Measurements from ENCODE around the gene CACNB1.

CACNB1 gene

GRCh38 chr17:39204245-39204644 is 6.8 kb upstream of the CACNB1 start:
- no peak for DNase-seq (ENCODE audit: low read depth in 1 of 2, low spot score in 1 of 2)

- no peak for DNase-seq (ENCODE audit: low read depth in 1 of 2, low spot score in 1 of 2)
Measured at GRCh38 chr17:39200957-39201510, 3.6 kb upstream of the CACNB1 start.

- peak; percentile 63 to 64 for DNase-seq (ENCODE audit: low read depth in 1 of 2, low spot score in 1 of 2)
Measured at GRCh38 chr17:39200070-39200879, 2.8 kb upstream of the CACNB1 start, which contains the start of gene RPL19. Gene RPL19, plus strand, starts transcription at chr17:39200283. Its CDS starts 62 bp downstream, at chr17:39200345.

- peak; percentile 64 to 70 for DNase-seq (ENCODE audit: low read depth in 1 of 2, low spot score in 1 of 2)
Measured at GRCh38 chr17:39199820-39200069, 2.3 kb upstream of the CACNB1 start.

- DNase-seq (ENCODE audit: low read depth in 1 of 2, low spot score in 1 of 2): no peak
Measured at GRCh38 chr17:39198186-39198566, 707 bp upstream of the CACNB1 start.

GRCh38 chr17:39196808-39197291 is 619 bp downstream of the CACNB1 start:
- no peak for DNase-seq (ENCODE audit: low read depth in 1 of 2, low spot score in 1 of 2)

GRCh38 chr17:39196241-39196807 is 1.1 kb downstream of the CACNB1 start:
- DNase-seq (ENCODE audit: low read depth in 1 of 2, low spot score in 1 of 2): no peak

- no peak for DNase-seq (ENCODE audit: low read depth in 1 of 2, low spot score in 1 of 2)
Measured at GRCh38 chr17:39195568-39196160, 1.8 kb downstream of the CACNB1 start.

- DNase-seq (ENCODE audit: low read depth in 1 of 2, low spot score in 1 of 2): no peak
Measured at GRCh38 chr17:39194985-39195524, 2.4 kb downstream of the CACNB1 start.

- DNase-seq (ENCODE audit: low read depth in 1 of 2, low spot score in 1 of 2): no peak
Measured at GRCh38 chr17:39194089-39194984, 3.1 kb downstream of the CACNB1 start.

- no peak for DNase-seq (ENCODE audit: low read depth in 1 of 2, low spot score in 1 of 2)
Measured at GRCh38 chr17:39193346-39193745, 4.1 kb downstream of the CACNB1 start.

- no peak for DNase-seq (ENCODE audit: low read depth in 1 of 2, low spot score in 1 of 2)
Measured at GRCh38 chr17:39192901-39193300, 4.6 kb downstream of the CACNB1 start.

GRCh38 chr17:39191750-39192510 is 5.5 kb downstream of the CACNB1 start:
- no peak for DNase-seq (ENCODE audit: low read depth in 1 of 2, low spot score in 1 of 2)

GRCh38 chr17:39187152-39187830 is 10.2 kb downstream of the CACNB1 start:
- no peak for DNase-seq (ENCODE audit: low read depth in 1 of 2, low spot score in 1 of 2)

- no peak for DNase-seq (ENCODE audit: low read depth in 1 of 2, low spot score in 1 of 2)
Measured at GRCh38 chr17:39186481-39187002, 10.9 kb downstream of the CACNB1 start.

GRCh38 chr17:39183720-39184119 is 13.7 kb downstream of the CACNB1 start:
- no peak for DNase-seq (ENCODE audit: low read depth in 1 of 2, low spot score in 1 of 2)

- DNase-seq (ENCODE audit: low read depth in 1 of 2, low spot score in 1 of 2): no peak
Measured at GRCh38 chr17:39183045-39183444, 14.4 kb downstream of the CACNB1 start.

GRCh38 chr17:39181303-39181702 is 16.2 kb downstream of the CACNB1 start:
- DNase-seq (ENCODE audit: low read depth in 1 of 2, low spot score in 1 of 2): no peak

GRCh38 chr17:39178536-39178935 is 18.9 kb downstream of the CACNB1 start:
- no peak for DNase-seq (ENCODE audit: low read depth in 1 of 2, low spot score in 1 of 2)

Data from stimulated activated CD4-positive, alpha-beta T cell treated with anti-CD3 and anti-CD28 coated beads, Interleukin-15, amount 100 ng/mL, for 1 hour (primary cell).